HT1080 (cell line): Measurements from ENCODE around the gene CAPZB. TPM values are rescaled to one million over a fixed set of nuclear protein-coding genes. Genes with fewer than 3 reads are reported as not detected.

Source experiments
- DNase-seq: peaks from one replicate; pipeline ENCODE4 v3.0.0-alpha.2; 2015; ENCODE audit warnings: low read depth
- total RNA-seq: library from RNA; depleted of rRNA; stranded (reverse); fragments of >200 nt; shearing (Covaris generic); gene quantifications from 2 replicates; pipeline ENCODE4 v1.2.3, GENCODE V29; 2014

Gene CAPZB
- total RNA-seq, 1 experiment from 2014 or later: 166 TPM

GRCh38 chr1:19449454-19450228 lies 35.7 kb downstream of the CAPZB start:
- DNase-seq: no peak

- DNase-seq: peak; percentile 85
These were observed 36.6 kb downstream of the CAPZB start for GRCh38 chr1:19448491-19449439.

- DNase-seq: no peak
These were observed 37.8 kb downstream of the CAPZB start for GRCh38 chr1:19447550-19447949.

- peak; percentile 31 for DNase-seq
These were observed 39.7 kb downstream of the CAPZB start for GRCh38 chr1:19445417-19446342.

GRCh38 chr1:19444296-19445021 lies 40.9 kb downstream of the CAPZB start:
- DNase-seq: no peak

GRCh38 chr1:19443326-19443725 lies 42.0 kb downstream of the CAPZB start:
- DNase-seq: no peak

- no peak for DNase-seq
These were observed 42.9 kb downstream of the CAPZB start for GRCh38 chr1:19442154-19443096.

GRCh38 chr1:19441048-19441780 lies 44.1 kb downstream of the CAPZB start:
- no peak for DNase-seq

GRCh38 chr1:19439464-19440171 lies 45.7 kb downstream of the CAPZB start:
- DNase-seq: no peak

GRCh38 chr1:19438516-19439195 lies 46.7 kb downstream of the CAPZB start:
- DNase-seq: no peak

GRCh38 chr1:19437891-19438294 lies 47.4 kb downstream of the CAPZB start:
- no peak for DNase-seq

- no peak for DNase-seq
These were observed 48.4 kb downstream of the CAPZB start for GRCh38 chr1:19436716-19437476.

- no peak for DNase-seq
These were observed 49.4 kb downstream of the CAPZB start for GRCh38 chr1:19435851-19436455.

GRCh38 chr1:19435181-19435580 lies 50.2 kb downstream of the CAPZB start:
- no peak for DNase-seq

GRCh38 chr1:19433719-19433998 lies 51.7 kb downstream of the CAPZB start:
- no peak for DNase-seq

- no peak for DNase-seq
These were observed 52.2 kb downstream of the CAPZB start for GRCh38 chr1:19432943-19433718.
